ENCODE data around the gene HDDC2. TPM values are rescaled to one million over a fixed set of nuclear protein-coding genes. Genes with fewer than 3 reads are reported as not detected.

The HDDC2 gene
- total and polyA plus RNA-seq, 9 of the 15 experiments (the other 6 are each of a cell fraction or from before 2014, with no cell fraction given) = 194 to 632 (median 294) TPM

DNA sequence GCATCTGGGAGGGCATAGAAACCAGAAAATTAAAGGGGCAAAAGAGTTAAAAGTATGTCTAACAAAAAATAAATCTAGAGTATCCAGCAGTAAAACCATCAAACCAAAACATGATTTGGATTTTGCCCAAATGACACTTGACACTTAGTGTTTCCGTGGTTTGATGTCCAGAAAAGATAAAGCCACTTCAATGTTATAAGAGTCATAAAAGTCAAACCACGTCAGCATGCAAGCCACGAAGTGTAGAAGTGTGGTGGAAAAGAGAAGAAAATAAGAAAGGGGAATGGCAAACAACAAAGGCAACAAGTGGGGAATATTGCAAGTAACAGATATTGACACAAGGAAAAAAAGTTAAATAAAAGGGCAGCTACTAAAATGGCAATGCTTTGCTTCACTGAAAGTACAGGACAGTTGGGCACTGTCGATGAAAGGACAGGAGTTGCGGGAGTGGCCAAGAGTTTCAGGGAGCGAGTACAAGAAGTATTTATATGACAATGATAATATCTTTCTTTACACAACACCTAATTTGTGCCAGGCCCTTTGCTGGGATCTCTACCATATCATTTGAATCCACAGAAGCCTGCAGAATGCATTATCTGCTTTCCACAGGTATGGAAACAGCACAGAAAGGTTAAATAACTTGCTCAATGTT lies 6.3 kb upstream of the HDDC2 start (continued):
- TF ChIP-seq POLR2H (tag; IDR thresholded peaks at IDR 0.05; ENCODE audit: low read depth) = no peak
- no peak for TF ChIP-seq ZSCAN32 (CRISPR knock-in tag; IDR thresholded peaks at IDR 0.05)
- TF ChIP-seq, protein P1, sequence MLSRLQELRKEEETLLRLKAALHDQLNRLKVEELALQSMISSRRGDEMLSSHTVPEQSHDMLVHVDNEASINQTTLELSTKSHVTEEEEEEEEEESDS (CRISPR knock-in tag; IDR thresholded peaks at IDR 0.05) = no peak
- TF ChIP-seq ZFX (CRISPR knock-in tag; IDR thresholded peaks at IDR 0.05) = peak; percentile 12; the same call in 1 of the 2 replicates
- no peak for TF ChIP-seq RERE (CRISPR knock-in tag; IDR thresholded peaks at IDR 0.05; ENCODE audit: borderline replicate concordance)
- TF ChIP-seq MCM5 (IDR thresholded peaks at IDR 0.05; ENCODE audit: low read depth) = no peak
- no peak for TF ChIP-seq POLR2G (IDR thresholded peaks at IDR 0.05; ENCODE audit: low read depth, low read length)
- TF ChIP-seq RBM34 (IDR thresholded peaks at IDR 0.05; ENCODE audit: borderline replicate concordance, insufficient read depth, low read length) = no peak
- TF ChIP-seq, protein P2, sequence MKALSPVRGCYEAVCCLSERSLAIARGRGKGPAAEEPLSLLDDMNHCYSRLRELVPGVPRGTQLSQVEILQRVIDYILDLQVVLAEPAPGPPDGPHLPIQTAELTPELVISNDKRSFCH (CRISPR knock-in tag; IDR thresholded peaks at IDR 0.05) = no peak
- TF ChIP-seq, protein P2 (tag; IDR thresholded peaks at IDR 0.05) = no peak
- no peak for TF ChIP-seq ZNF165 (CRISPR knock-in tag; IDR thresholded peaks at IDR 0.05; ENCODE audit: borderline replicate concordance)
- TF ChIP-seq ARID3A (IDR thresholded peaks at IDR 0.05; ENCODE audit: borderline replicate concordance, low read depth, low read length) = no peak
- TF ChIP-seq, protein P3, sequence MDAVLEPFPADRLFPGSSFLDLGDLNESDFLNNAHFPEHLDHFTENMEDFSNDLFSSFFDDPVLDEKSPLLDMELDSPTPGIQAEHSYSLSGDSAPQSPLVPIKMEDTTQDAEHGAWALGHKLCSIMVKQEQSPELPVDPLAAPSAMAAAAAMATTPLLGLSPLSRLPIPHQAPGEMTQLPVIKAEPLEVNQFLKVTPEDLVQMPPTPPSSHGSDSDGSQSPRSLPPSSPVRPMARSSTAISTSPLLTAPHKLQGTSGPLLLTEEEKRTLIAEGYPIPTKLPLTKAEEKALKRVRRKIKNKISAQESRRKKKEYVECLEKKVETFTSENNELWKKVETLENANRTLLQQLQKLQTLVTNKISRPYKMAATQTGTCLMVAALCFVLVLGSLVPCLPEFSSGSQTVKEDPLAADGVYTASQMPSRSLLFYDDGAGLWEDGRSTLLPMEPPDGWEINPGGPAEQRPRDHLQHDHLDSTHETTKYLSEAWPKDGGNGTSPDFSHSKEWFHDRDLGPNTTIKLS (IDR thresholded peaks at IDR 0.05; ENCODE audit: borderline replicate concordance, low read depth) = no peak; the same call in 1 of the 2 replicates
- TF ChIP-seq MTA2 (IDR thresholded peaks at IDR 0.05; ENCODE audit: low read depth) = no peak
- TF ChIP-seq ZBTB7A (IDR thresholded peaks at IDR 0.05; ENCODE audit: borderline replicate concordance, control insufficient read depth, low read depth, low read length) = no peak
- TF ChIP-seq MEF2D (tag; conservative IDR thresholded peaks at IDR 0.05; ENCODE audit: low read depth) = no peak
- no peak; the same call in 1 of the 2 replicates for TF ChIP-seq ARID1B (IDR thresholded peaks at IDR 0.05)
